Sigmoid colon (tissue), 4 donors: ENCODE results near the gene PRLR.

Experiments
- CTCF ChIP-seq, 4 experiments: fragments of 450-650 bp in 3 of 4; fragments of 200-600 bp in 1 of 4; IDR thresholded peaks; one replicate each; pipeline ENCODE4 v1.5.1; 2016 to 2019; ENCODE audit warnings: antibody characterized with exemption in 4 of 4, mild to moderate bottlenecking in 3 of 4, moderate library complexity in 2 of 4
- EP300 ChIP-seq, 4 donors: sonication (generic); formaldehyde crosslinking; IDR thresholded peaks; one replicate each; pipeline ENCODE4 v1.6.1; 2017; ENCODE audit warnings: antibody characterized with exemption in 4 of 4
- POLR2A ChIP-seq, 2 donors: fragments of 450-650 bp; IDR thresholded peaks; one replicate each; pipeline ENCODE4 v1.6.1; 2016; ENCODE audit warnings: antibody characterized with exemption in 2 of 2, mild to moderate bottlenecking in 2 of 2, moderate library complexity in 2 of 2

GRCh38 chr5:35082530-35082929, 147.8 kb downstream of the PRLR start:
- TF ChIP-seq POLR2A (IDR thresholded peaks at IDR 0.05), result no peak
- no peak for TF ChIP-seq EP300 (IDR thresholded peaks at IDR 0.05)
- TF ChIP-seq CTCF (IDR thresholded peaks at IDR 0.05), result no peak
